ENCODE measurements around the gene TNFSF4. TPM values are rescaled to one million over a fixed set of nuclear protein-coding genes. Genes with fewer than 3 reads are reported as not detected.

The TNFSF4 gene
- polyA plus RNA-seq, 1 donor from 2014 or later, result 1.0 TPM

DNA sequence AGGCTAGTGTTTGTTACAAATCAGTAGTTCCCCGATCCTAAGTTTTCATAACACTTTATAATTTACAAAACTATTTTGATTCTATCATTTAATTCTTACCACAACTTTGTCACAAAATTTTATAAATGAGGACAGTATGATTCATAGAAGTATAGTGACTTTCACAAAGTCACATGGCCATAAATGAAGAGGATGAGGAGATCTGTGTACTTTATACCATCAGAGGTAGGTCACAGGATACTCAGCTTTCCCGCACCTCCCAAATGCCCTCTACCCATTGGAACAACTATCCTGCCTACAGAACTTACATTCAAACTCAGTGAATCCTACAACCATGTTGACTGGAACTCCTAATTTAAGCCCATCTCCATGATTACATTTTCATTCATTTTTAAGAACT lies 56.3 kb downstream of the TNFSF4 start:
- no peak overlapping the region for H3K27ac ChIP-seq (ENCODE audit: low read length)
- H3K9me3 ChIP-seq (ENCODE audit: low read length), result no peaks in the 10 kb centered on the region
- no peak overlapping the region for H3K9ac ChIP-seq (ENCODE audit: low read length)
- no peaks in the 10 kb centered on the region for H3K9me2 ChIP-seq (ENCODE audit: insufficient read depth, low read length)
- H3F3A ChIP-seq (ENCODE audit: insufficient read depth, low read length, poor library complexity, severe bottlenecking), result no peaks in the 10 kb centered on the region
- H3K36me3 ChIP-seq (ENCODE audit: insufficient read depth, low read length), result no peaks in the 10 kb centered on the region
- H3K27me3 ChIP-seq (ENCODE audit: insufficient read depth, low read depth, low read length), result no peaks in the 10 kb centered on the region
- no peaks in the 10 kb centered on the region for H3K79me2 ChIP-seq (replicated peaks; ENCODE audit: insufficient read depth, low read length)
- H3K4me3 ChIP-seq (ENCODE audit: low read length), result no peak overlapping the region
- H2AFZ ChIP-seq (ENCODE audit: low read depth, low read length), result no peak overlapping the region
- no peak overlapping the region for H3K4me2 ChIP-seq (ENCODE audit: low read length)
- TF ChIP-seq, protein P1, sequence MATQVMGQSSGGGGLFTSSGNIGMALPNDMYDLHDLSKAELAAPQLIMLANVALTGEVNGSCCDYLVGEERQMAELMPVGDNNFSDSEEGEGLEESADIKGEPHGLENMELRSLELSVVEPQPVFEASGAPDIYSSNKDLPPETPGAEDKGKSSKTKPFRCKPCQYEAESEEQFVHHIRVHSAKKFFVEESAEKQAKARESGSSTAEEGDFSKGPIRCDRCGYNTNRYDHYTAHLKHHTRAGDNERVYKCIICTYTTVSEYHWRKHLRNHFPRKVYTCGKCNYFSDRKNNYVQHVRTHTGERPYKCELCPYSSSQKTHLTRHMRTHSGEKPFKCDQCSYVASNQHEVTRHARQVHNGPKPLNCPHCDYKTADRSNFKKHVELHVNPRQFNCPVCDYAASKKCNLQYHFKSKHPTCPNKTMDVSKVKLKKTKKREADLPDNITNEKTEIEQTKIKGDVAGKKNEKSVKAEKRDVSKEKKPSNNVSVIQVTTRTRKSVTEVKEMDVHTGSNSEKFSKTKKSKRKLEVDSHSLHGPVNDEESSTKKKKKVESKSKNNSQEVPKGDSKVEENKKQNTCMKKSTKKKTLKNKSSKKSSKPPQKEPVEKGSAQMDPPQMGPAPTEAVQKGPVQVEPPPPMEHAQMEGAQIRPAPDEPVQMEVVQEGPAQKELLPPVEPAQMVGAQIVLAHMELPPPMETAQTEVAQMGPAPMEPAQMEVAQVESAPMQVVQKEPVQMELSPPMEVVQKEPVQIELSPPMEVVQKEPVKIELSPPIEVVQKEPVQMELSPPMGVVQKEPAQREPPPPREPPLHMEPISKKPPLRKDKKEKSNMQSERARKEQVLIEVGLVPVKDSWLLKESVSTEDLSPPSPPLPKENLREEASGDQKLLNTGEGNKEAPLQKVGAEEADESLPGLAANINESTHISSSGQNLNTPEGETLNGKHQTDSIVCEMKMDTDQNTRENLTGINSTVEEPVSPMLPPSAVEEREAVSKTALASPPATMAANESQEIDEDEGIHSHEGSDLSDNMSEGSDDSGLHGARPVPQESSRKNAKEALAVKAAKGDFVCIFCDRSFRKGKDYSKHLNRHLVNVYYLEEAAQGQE (IDR thresholded peaks at IDR 0.05; ENCODE audit: borderline replicate concordance), result no peak
- no peak for TF ChIP-seq EP300 (conservative IDR thresholded peaks at IDR 0.05; ENCODE audit: poor library complexity, severe bottlenecking)
- H4K20me1 ChIP-seq (ENCODE audit: insufficient read depth), result no peaks in the 10 kb centered on the region

- H3K4me3 ChIP-seq (ENCODE audit: low read length), result no peak overlapping the region
- no peaks in the 10 kb centered on the region for H3K27me3 ChIP-seq (ENCODE audit: insufficient read depth, low read depth, low read length)
- H3K4me2 ChIP-seq (ENCODE audit: low read length), result no peak overlapping the region
- H3K36me3 ChIP-seq (ENCODE audit: insufficient read depth, low read length), result no peaks in the 10 kb centered on the region
- no peak overlapping the region for H2AFZ ChIP-seq (ENCODE audit: low read depth, low read length)
- TF ChIP-seq EZH2 (IDR thresholded peaks at IDR 0.05; ENCODE audit: borderline replicate concordance, insufficient read depth, low read length, poor library complexity, severe bottlenecking), result no peak
- no peaks in the 10 kb centered on the region for H3F3A ChIP-seq (ENCODE audit: insufficient read depth, low read length, poor library complexity, severe bottlenecking)
- no peaks in the 10 kb centered on the region for H3K79me2 ChIP-seq (replicated peaks; ENCODE audit: insufficient read depth, low read length)
- no peaks in the 10 kb centered on the region for H3K9me2 ChIP-seq (ENCODE audit: insufficient read depth, low read length)
- peaks cover 3% of the 10 kb centered on the region for H3K9me3 ChIP-seq (ENCODE audit: low read length)
- H4K20me1 ChIP-seq (ENCODE audit: insufficient read depth), result no peaks in the 10 kb centered on the region
- H3K27ac ChIP-seq (ENCODE audit: low read length), result no peak overlapping the region
- H3K9ac ChIP-seq (ENCODE audit: low read length), result no peak overlapping the region
These were observed 57.2 kb downstream of the TNFSF4 start for GRCh38 chr1:173149887-173150286.

DNA sequence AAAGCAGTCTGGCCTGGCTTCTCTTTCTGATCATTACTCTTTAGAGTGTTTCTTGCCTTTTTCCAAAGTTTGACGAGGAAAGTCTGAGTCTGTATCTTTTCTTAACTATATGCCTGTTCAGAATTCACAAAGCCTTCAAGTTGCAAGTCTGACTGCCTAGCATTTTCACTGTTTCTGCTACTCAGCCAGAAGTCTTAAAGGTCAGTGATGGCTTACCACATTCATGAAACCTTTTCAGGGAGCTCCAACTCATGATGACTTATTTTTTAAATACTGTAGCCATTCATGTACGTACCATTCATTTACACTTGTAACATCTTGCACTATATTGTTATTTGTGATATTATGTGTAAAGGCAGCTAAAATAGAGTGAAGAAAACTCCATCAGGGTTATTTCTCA lies 58.2 kb downstream of the TNFSF4 start:
- Histone ChIP-seq H3K36me3 (ENCODE audit: insufficient read depth, low read length) (no peaks in the 10 kb centered on the region), H3K9ac (ENCODE audit: low read length) (no peak overlapping the region), H3K9me2 (ENCODE audit: insufficient read depth, low read length) (no peaks in the 10 kb centered on the region), H4K20me1 (ENCODE audit: insufficient read depth) (no peaks in the 10 kb centered on the region), H3K9me3 (ENCODE audit: low read length) (peaks cover 5% of the 10 kb centered on the region), H3K27me3 (ENCODE audit: insufficient read depth, low read depth, low read length) (no peaks in the 10 kb centered on the region), H3F3A (ENCODE audit: insufficient read depth, low read length, poor library complexity, severe bottlenecking) (no peaks in the 10 kb centered on the region), H3K79me2 (replicated peaks; ENCODE audit: insufficient read depth, low read length) (no peaks in the 10 kb centered on the region), H3K27ac (ENCODE audit: low read length) (no peak overlapping the region), H2AFZ (ENCODE audit: low read depth, low read length) (no peak overlapping the region), H3K4me3 (ENCODE audit: low read length) (no peak overlapping the region), H3K4me2 (ENCODE audit: low read length) (no peak overlapping the region)
- TF ChIP-seq EZH2 (IDR thresholded peaks at IDR 0.05; ENCODE audit: borderline replicate concordance, insufficient read depth, low read length, poor library complexity, severe bottlenecking) (no peak), MXI1 (conservative IDR thresholded peaks at IDR 0.05; ENCODE audit: poor library complexity, severe bottlenecking) (no peak), CTCF (IDR thresholded peaks at IDR 0.05; ENCODE audit: poor library complexity, severe bottlenecking) (no peak), POLR2AphosphoS5 (IDR thresholded peaks at IDR 0.05) (no peak), RAD21 (conservative IDR thresholded peaks at IDR 0.05) (no peak)
- TF ChIP-seq, protein P1 (IDR thresholded peaks at IDR 0.05; ENCODE audit: borderline replicate concordance), result no peak
